ENCODE measurements around the gene RNU1-3. TPM values are rescaled to one million over a fixed set of nuclear protein-coding genes. Genes with fewer than 3 reads are reported as not detected.
"Not testable (repeated sequence)": the region's sequence is repeated elsewhere in the genome, so short reads cannot be mapped to it uniquely, and the experiment has no call there.

Gene RNU1-3
- total RNA-seq, 1 experiment from 2014 or later = 1,866 TPM

DNA sequence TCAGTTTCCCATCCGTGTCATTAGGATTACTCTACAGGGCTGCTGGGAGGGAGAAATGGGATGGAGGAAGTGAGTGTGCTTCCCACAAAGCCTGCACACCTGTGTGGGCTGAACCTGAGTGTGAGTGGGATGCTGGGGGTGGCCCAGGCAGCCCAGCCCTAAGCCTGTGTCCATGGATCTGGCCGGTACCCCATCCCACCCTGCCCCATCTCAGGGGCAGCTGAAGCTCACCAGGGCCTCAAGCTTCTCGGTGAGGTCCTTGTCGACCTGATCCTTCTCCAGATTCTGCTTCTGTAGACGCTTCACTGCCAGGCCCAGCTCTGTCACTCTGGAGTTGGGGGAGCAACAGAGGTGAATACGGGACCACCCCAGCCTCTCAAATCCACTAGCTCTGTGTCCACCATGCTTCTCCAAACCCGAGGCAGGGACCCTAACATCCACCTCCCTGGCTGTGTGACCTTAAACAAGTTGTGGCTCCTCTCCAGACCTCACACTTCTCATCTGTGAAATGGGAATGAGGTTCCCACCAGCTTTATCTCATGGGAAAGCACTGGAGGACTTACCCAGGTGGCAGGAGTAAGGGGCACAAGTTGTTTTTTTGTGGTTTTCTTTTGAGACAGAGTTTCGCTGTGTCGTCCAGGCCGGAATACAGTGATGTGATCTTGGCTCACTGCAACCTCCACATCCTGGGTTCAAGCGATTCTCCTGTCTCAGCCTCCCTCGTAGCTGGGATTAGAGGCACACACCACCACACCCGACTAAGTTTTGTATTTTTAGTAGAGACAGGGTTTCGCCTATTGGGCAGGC, 34.5 kb downstream of the RNU1-3 start:
- H3K27ac ChIP-seq (ENCODE audit: low read depth, low read length, poor library complexity, severe bottlenecking); H3K27me3 ChIP-seq (replicated peaks; ENCODE audit: insufficient read depth, low read depth, low read length, poor library complexity); H3K9me3 ChIP-seq (ENCODE audit: low read depth, low read length, poor library complexity, severe bottlenecking); H3K4me3 ChIP-seq (ENCODE audit: low read depth, low read length, poor library complexity, severe bottlenecking); intact Hi-C loops (cut with micrococcal nuclease; ENCODE audit: unreplicated experiment); POLR2A ChIA-PET (ENCODE audit: low non-redundant PET); H3K4me1 ChIP-seq (ENCODE audit: insufficient read depth, low read length, poor library complexity, severe bottlenecking); DNase-seq (ENCODE audit: low spot score); BruUV-seq (replicated peaks): not testable (repeated sequence)
- CTCF ChIA-PET = interaction anchor here (1.8 kb wide), 1 partner anchor 319 kb away, joined by 4 read pairs; no protein-coding TSS in a partner anchor
- peaks cover 54% of the 10 kb centered on the region for H3K36me3 ChIP-seq (ENCODE audit: insufficient read depth, low read length, poor library complexity, severe bottlenecking)

GRCh38 chr1:16631248-16632043, 35.3 kb downstream of the RNU1-3 start:
- H3K27ac ChIP-seq (ENCODE audit: low read depth, low read length, poor library complexity, severe bottlenecking) = no peak overlapping the region
- H3K27me3 ChIP-seq (replicated peaks; ENCODE audit: insufficient read depth, low read depth, low read length, poor library complexity) = no peaks in the 10 kb centered on the region
- H3K4me1 ChIP-seq (ENCODE audit: insufficient read depth, low read length, poor library complexity, severe bottlenecking) = no peaks in the 10 kb centered on the region
- H3K4me3 ChIP-seq (ENCODE audit: low read depth, low read length, poor library complexity, severe bottlenecking) = no peak overlapping the region
- CTCF ChIA-PET = interaction anchor here (1.2 kb wide), 1 partner anchor 10 kb away, joined by 5 read pairs; no protein-coding TSS in a partner anchor
- intact Hi-C loops (cut with micrococcal nuclease; ENCODE audit: unreplicated experiment) = no loop called here
- BruUV-seq (replicated peaks) = no TSS peak
- peaks cover 61% of the 10 kb centered on the region for H3K36me3 ChIP-seq (ENCODE audit: insufficient read depth, low read length, poor library complexity, severe bottlenecking)
- POLR2A ChIA-PET (ENCODE audit: low non-redundant PET) = no interaction called here
- TF ChIP-seq CTCF (conservative IDR thresholded peaks at IDR 0.05; ENCODE audit: low read depth, low read length) (no peak), EZH2 (IDR thresholded peaks at IDR 0.05; ENCODE audit: borderline replicate concordance, low read depth, low read length, poor library complexity, severe bottlenecking) (no peak)
- no peak for DNase-seq (ENCODE audit: low spot score)
- H3K9me3 ChIP-seq (ENCODE audit: low read depth, low read length, poor library complexity, severe bottlenecking) = no peaks in the 10 kb centered on the region

DNA sequence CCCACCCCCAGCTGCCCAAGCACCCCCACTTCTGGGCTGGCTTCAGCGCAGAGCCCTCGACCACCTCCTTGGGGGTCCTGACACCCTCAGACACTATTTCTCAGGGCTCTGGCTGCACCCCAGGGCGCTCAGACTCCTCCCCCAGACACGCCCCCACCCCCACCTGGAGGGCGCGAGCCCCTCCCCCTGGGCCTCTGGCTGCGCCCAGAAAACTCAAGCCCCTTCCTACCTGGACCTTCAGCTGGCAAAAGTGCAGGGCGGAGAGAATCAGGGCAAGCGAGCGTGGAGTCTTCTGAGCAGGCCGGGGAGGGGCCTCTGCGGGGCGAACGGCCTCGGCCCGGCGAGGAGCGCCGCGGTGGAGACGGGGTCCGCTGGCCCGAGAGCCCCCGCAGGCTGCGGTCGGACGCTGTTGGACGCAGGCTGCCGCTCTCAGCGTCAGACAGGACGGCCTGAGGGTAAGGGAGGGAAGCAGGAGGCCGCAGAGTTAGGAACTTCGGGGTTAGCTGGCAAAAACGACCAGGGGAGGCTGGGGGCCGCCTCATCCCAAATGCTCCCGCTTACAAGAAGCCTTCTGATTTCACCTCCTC, 36.0 kb downstream of the RNU1-3 start:
- intact Hi-C loops (cut with micrococcal nuclease; ENCODE audit: unreplicated experiment) = no loop called here
- H3K27ac ChIP-seq (ENCODE audit: low read depth, low read length, poor library complexity, severe bottlenecking) = no peak overlapping the region
- no peak overlapping the region for H3K4me3 ChIP-seq (ENCODE audit: low read depth, low read length, poor library complexity, severe bottlenecking)
- no peaks in the 10 kb centered on the region for H3K9me3 ChIP-seq (ENCODE audit: low read depth, low read length, poor library complexity, severe bottlenecking)
- H3K4me1 ChIP-seq (ENCODE audit: insufficient read depth, low read length, poor library complexity, severe bottlenecking) = no peaks in the 10 kb centered on the region
- no peak for DNase-seq (ENCODE audit: low spot score)
- TF ChIP-seq CTCF (conservative IDR thresholded peaks at IDR 0.05; ENCODE audit: low read depth, low read length) = no peak
- TF ChIP-seq EZH2 (IDR thresholded peaks at IDR 0.05; ENCODE audit: borderline replicate concordance, low read depth, low read length, poor library complexity, severe bottlenecking) = no peak
- POLR2A ChIA-PET (ENCODE audit: low non-redundant PET) = no interaction called here
- no TSS peak for BruUV-seq (replicated peaks)
- CTCF ChIA-PET = interaction anchor here (0.6 to 1.2 kb wide), 2 partner anchors 10 to 62 kb away, joined by 5 to 6 read pairs; no protein-coding TSS in a partner anchor
- no peaks in the 10 kb centered on the region for H3K27me3 ChIP-seq (replicated peaks; ENCODE audit: insufficient read depth, low read depth, low read length, poor library complexity)
- peaks cover 67% of the 10 kb centered on the region for H3K36me3 ChIP-seq (ENCODE audit: insufficient read depth, low read length, poor library complexity, severe bottlenecking)

- H3K9me3 ChIP-seq (ENCODE audit: low read depth, low read length, poor library complexity, severe bottlenecking); BruUV-seq (replicated peaks); DNase-seq (ENCODE audit: low spot score); H3K4me3 ChIP-seq (ENCODE audit: low read depth, low read length, poor library complexity, severe bottlenecking); H3K27me3 ChIP-seq (replicated peaks; ENCODE audit: insufficient read depth, low read depth, low read length, poor library complexity); CTCF ChIA-PET; H3K4me1 ChIP-seq (ENCODE audit: insufficient read depth, low read length, poor library complexity, severe bottlenecking); POLR2A ChIA-PET (ENCODE audit: low non-redundant PET); H3K27ac ChIP-seq (ENCODE audit: low read depth, low read length, poor library complexity, severe bottlenecking): not testable (repeated sequence)
- intact Hi-C loops (cut with micrococcal nuclease; ENCODE audit: unreplicated experiment) = loop anchor here (10.0 kb wide), 1 partner anchor 415 kb away; no protein-coding TSS in a partner anchor
- H3K36me3 ChIP-seq (ENCODE audit: insufficient read depth, low read length, poor library complexity, severe bottlenecking) = peaks cover 72% of the 10 kb centered on the region
Measured at GRCh38 chr1:16629916-16630530, 36.7 kb downstream of the RNU1-3 start.
